Stimulated activated CD4-positive, alpha-beta T cell treated with anti-CD3 and anti-CD28 coated beads, TNF-alpha, amount 100 ng/mL, for 48 hours (primary cell): ENCODE results near the gene THSD4.
"Not testable (repeated sequence)": the region's sequence is repeated elsewhere in the genome, so short reads cannot be mapped to it uniquely, and the experiment has no call there.

Experiments used
- DNase-seq, 3 donors: peaks; one replicate each; pipeline ENCODE4 v3.0.0-alpha.2; 2020; ENCODE audit warnings: low read depth in 3 of 3

Gene THSD4

GRCh38 chr15:71259866-71260265, 144.6 kb downstream of the THSD4 start:
- no peak for DNase-seq

- no peak for DNase-seq
Measured at GRCh38 chr15:71261418-71261817, 146.1 kb downstream of the THSD4 start.

- DNase-seq, result no peak
Measured at GRCh38 chr15:71261909-71262308, 146.6 kb downstream of the THSD4 start.

- DNase-seq, result no peak
Measured at GRCh38 chr15:71262599-71262998, 147.3 kb downstream of the THSD4 start.

GRCh38 chr15:71265606-71266005, 150.3 kb downstream of the THSD4 start:
- DNase-seq, result not testable (repeated sequence)

- no peak for DNase-seq
Measured at GRCh38 chr15:71271327-71271726, 156.1 kb downstream of the THSD4 start.

GRCh38 chr15:71272932-71273331, 157.7 kb downstream of the THSD4 start:
- DNase-seq, result no peak

- no peak for DNase-seq
Measured at GRCh38 chr15:71273731-71274447, 158.6 kb downstream of the THSD4 start.

- no peak for DNase-seq
Measured at GRCh38 chr15:71274448-71274798, 159.2 kb downstream of the THSD4 start.

GRCh38 chr15:71275098-71275497, 159.8 kb downstream of the THSD4 start:
- no peak for DNase-seq

GRCh38 chr15:71275566-71276335, 160.5 kb downstream of the THSD4 start:
- no peak for DNase-seq

- DNase-seq, result no peak
Measured at GRCh38 chr15:71276336-71276665, 161.0 kb downstream of the THSD4 start.

- DNase-seq, result no peak
Measured at GRCh38 chr15:71278989-71279756, 163.9 kb downstream of the THSD4 start.

- no peak for DNase-seq
Measured at GRCh38 chr15:71279757-71280141, 164.5 kb downstream of the THSD4 start.

GRCh38 chr15:71280206-71280605, 164.9 kb downstream of the THSD4 start:
- DNase-seq, result no peak

GRCh38 chr15:71281256-71281655, 166.0 kb downstream of the THSD4 start:
- DNase-seq, result no peak

GRCh38 chr15:71282076-71282475, 166.8 kb downstream of the THSD4 start:
- DNase-seq, result no peak

GRCh38 chr15:71288348-71288955, 173.2 kb downstream of the THSD4 start:
- no peak for DNase-seq

GRCh38 chr15:71290002-71290401, 174.7 kb downstream of the THSD4 start:
- DNase-seq, result no peak

- DNase-seq, result no peak
Measured at GRCh38 chr15:71290881-71291635, 175.8 kb downstream of the THSD4 start.

GRCh38 chr15:71291723-71292122, 176.5 kb downstream of the THSD4 start:
- DNase-seq, result no peak

- DNase-seq, result no peak
Measured at GRCh38 chr15:71293723-71294122, 178.5 kb downstream of the THSD4 start.
